Lung (tissue), 12 donors: ENCODE results near the gene POLR3E. TPM values are rescaled to one million over a fixed set of nuclear protein-coding genes. Genes with fewer than 3 reads are reported as not detected.

Experiments
- ATAC-seq: fragments of 200-7000 bp; cut with Tn5 transposase; one replicate; pipeline ENCODE4 v1.9.1; 2020; ENCODE audit warnings: moderate number of reproducible peaks; ENCODE audit not compliant: insufficient read depth, low FRiP score
- DNase-seq, 3 donors: peaks; one replicate each; pipeline ENCODE4 v3.0.0-alpha.2; 2013 to 2017
- H3K27ac ChIP-seq, 2 donors: one replicate each; pipeline ENCODE4 v1.5.1; 2013; ENCODE audit warnings: mild to moderate bottlenecking in 2 of 2, moderate library complexity in 2 of 2, control low read depth in 1 of 2, inconsistent platforms in 1 of 2, low read depth in 1 of 2, low read length in 1 of 2
- H3K27me3 ChIP-seq, 3 donors: one replicate each; pipeline ENCODE4 v1.5.1; 2013; ENCODE audit warnings: low read length in 2 of 3; ENCODE audit not compliant: control insufficient read depth in 3 of 3, insufficient read depth in 3 of 3
- H3K36me3 ChIP-seq, 4 donors: one replicate each; pipeline ENCODE4 v1.5.1; 2013; ENCODE audit warnings: low read length in 4 of 4, mild to moderate bottlenecking in 1 of 4, moderate library complexity in 1 of 4; ENCODE audit not compliant: control insufficient read depth in 4 of 4, insufficient read depth in 4 of 4
- H3K4me1 ChIP-seq, 5 donors: one replicate each; pipeline ENCODE4 v1.5.1; 2013; ENCODE audit warnings: low read length in 5 of 5, mild to moderate bottlenecking in 2 of 5, moderate library complexity in 1 of 5; ENCODE audit not compliant: control insufficient read depth in 5 of 5, insufficient read depth in 5 of 5
- H3K4me3 ChIP-seq: one replicate; pipeline ENCODE4 v1.5.1; 2013; ENCODE audit warnings: mild to moderate bottlenecking, control low read depth, moderate library complexity
- H3K9ac ChIP-seq, 2 donors: one replicate each; pipeline ENCODE4 v1.5.1; 2013; ENCODE audit warnings: low read length in 2 of 2, control low read depth in 1 of 2; ENCODE audit not compliant: insufficient read depth in 1 of 2
- H3K9me3 ChIP-seq, 4 donors: one replicate each; pipeline ENCODE4 v1.5.1; 2013; ENCODE audit warnings: low read length in 3 of 4, mild to moderate bottlenecking in 1 of 4, moderate library complexity in 1 of 4; ENCODE audit not compliant: control insufficient read depth in 4 of 4, insufficient read depth in 3 of 4
- WGBS, 2 donors: extraction: QIAGEN DNeasy Blood & Tissue Kit; methylation state at CpG; one replicate each; pipeline ENCODE4 v1.1.7; 2013; 5-methylcytosine and 5-hydroxymethylcytosine counted together
- polyA plus RNA-seq, 2 donors: library from polyadenylated mRNA; stranded (reverse); fragments of 200-250 nt; gene quantifications; one replicate each; pipeline ENCODE4 v1.2.1, GENCODE V29; 2013
- total RNA-seq, 2 donors: library from RNA; depleted of rRNA in 1 of 2; stranded (reverse); fragments of >200 nt in 1 of 2; gene quantifications; one replicate each; pipeline ENCODE4 v1.2.1, GENCODE V29; 2014 to 2021
- TF ChIP-seq, protein P1 (sequence below): IDR thresholded peaks from 2 replicates; pipeline ENCODE4 v1.5.1; 2012; ENCODE audit warnings: mild to moderate bottlenecking; ENCODE audit errors: control extremely low read depth, extremely low read depth
- donor health status: control.
- donor health status: control.
- donor health status: Bipolar disorder and iron deficiency.
- donor health status: healthy.
- donor health status: DM: yes; HTN: yes; CAD: no.

Gene POLR3E
- total and polyA plus RNA-seq, 4 donors: 23.2 to 44.3 (median 34.0) TPM

DNA sequence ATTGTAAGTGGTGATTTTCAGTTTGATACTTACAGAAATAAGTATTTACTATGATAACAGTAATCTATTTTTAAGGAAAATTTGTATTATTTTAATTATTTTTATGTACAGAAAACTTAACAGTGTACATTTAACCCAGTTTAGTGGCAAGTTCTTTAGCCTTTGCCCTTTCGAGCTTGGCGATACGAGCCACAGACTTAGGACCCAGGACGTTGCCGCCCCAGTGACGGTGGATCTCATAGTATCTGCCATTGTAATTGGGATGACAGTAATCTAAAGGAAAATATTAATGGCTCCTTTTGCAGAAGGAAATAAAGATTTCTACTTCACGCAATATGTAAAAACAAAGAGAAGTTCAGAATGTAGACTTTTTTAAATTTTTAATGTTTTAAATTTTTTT is 82.4 kb downstream of the POLR3E start:
- DNase-seq: no peak
- TF ChIP-seq, protein P1, sequence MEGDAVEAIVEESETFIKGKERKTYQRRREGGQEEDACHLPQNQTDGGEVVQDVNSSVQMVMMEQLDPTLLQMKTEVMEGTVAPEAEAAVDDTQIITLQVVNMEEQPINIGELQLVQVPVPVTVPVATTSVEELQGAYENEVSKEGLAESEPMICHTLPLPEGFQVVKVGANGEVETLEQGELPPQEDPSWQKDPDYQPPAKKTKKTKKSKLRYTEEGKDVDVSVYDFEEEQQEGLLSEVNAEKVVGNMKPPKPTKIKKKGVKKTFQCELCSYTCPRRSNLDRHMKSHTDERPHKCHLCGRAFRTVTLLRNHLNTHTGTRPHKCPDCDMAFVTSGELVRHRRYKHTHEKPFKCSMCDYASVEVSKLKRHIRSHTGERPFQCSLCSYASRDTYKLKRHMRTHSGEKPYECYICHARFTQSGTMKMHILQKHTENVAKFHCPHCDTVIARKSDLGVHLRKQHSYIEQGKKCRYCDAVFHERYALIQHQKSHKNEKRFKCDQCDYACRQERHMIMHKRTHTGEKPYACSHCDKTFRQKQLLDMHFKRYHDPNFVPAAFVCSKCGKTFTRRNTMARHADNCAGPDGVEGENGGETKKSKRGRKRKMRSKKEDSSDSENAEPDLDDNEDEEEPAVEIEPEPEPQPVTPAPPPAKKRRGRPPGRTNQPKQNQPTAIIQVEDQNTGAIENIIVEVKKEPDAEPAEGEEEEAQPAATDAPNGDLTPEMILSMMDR: no peak
- Histone ChIP-seq H3K9me3 (no peaks in the 10 kb centered on the region), H3K9ac (no peak overlapping the region), H3K36me3 (no peaks in the 10 kb centered on the region), H3K4me1 (peaks cover 0 to 11% (median 9%) of the 10 kb centered on the region in 5 donors), H3K27ac (no peak overlapping the region), H3K27me3 (no peaks in the 10 kb centered on the region), H3K4me3 (no peak overlapping the region)
- WGBS, 2 donors: 97 to 98% methylated on average over 7 of the region's 7 CpGs
- ATAC-seq: no peak

DNA sequence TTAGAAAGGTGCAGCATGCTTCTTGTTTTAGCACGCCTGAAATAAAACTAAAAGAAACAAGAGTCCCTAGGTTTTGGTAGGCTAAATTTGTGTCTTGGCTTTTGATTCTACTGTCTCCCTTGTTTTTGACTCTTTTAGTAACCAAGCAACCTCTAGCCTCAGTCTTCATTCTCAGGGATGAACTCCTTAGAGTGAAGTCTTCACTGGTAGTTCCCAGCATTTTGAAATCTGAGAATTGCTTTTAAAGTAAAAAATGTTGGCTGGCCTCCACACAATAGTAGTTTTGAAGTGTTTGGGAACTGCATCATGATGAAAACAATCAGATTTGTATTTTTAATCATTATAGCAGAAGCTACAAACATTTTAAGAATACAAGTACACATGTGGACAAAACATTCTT is 83.3 kb downstream of the POLR3E start:
- H3K4me1 ChIP-seq: peaks cover 0 to 11% (median 9%) of the 10 kb centered on the region in 5 donors
- ATAC-seq (no peak), DNase-seq (peak in 2 of 3 donors; percentile 66 to 69)
- no peaks in the 10 kb centered on the region for H3K27me3 ChIP-seq
- no peaks in the 10 kb centered on the region for H3K36me3 ChIP-seq
- no peak overlapping the region for H3K27ac ChIP-seq
- H3K4me3 ChIP-seq: no peak overlapping the region
- 82 to 89% methylated on average over 1 of the region's 1 CpG for WGBS, 2 donors
- H3K9ac ChIP-seq: no peak overlapping the region
- TF ChIP-seq, protein P1: no peak
- no peaks in the 10 kb centered on the region for H3K9me3 ChIP-seq

DNA sequence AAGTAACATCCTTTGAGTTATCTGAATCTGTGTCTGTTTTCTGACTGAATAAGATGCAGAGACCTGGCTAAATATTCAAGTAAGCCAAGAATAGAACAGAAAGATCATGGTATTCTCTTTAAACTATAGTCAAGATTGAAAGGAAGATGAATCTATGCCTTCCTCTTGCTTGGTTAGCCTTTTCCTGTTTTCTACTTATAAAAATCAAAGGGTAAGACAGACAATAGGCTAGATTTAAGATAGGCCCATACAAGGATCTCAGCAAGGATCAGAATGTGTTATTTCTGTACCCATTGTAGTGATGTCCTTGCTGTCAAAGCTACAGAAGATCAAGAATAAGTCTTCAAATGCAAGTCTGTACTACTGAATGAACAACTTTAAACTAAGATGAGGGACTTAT is 84.2 kb downstream of the POLR3E start:
- peaks cover 0 to 13% (median 9%) of the 10 kb centered on the region in 5 donors for H3K4me1 ChIP-seq
- TF ChIP-seq, protein P1: no peak
- H3K4me3 ChIP-seq: no peak overlapping the region
- H3K9ac ChIP-seq: no peak overlapping the region
- ATAC-seq (no peak), DNase-seq (no peak)
- H3K27me3 ChIP-seq: no peaks in the 10 kb centered on the region
- no peak overlapping the region for H3K27ac ChIP-seq
- H3K36me3 ChIP-seq: no peaks in the 10 kb centered on the region
- no peaks in the 10 kb centered on the region for H3K9me3 ChIP-seq

DNA sequence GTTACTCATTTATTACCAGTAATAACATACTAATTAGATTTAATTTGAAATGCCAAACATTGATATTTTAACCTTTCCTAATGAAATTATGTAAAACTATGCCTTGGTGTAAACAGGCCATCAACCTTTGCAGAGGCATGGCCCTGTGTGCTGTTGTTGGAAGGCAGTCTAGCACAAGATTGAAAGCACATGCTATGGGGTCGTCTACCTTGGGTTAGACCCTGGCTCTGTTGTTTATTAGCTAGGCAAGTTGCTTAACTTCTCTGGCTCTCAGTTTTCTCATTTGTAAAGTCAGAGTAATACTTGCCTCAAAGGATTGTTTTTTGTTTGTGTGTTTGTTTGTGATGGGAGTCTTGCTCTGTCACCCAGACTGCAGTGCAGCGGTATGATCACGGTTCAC is 86.6 kb downstream of the POLR3E start:
- H3K9me3 ChIP-seq: no peaks in the 10 kb centered on the region
- 94 to 95% methylated on average over 3 of the region's 3 CpGs for WGBS, 2 donors
- DNase-seq (no peak), ATAC-seq (no peak)
- H3K27ac ChIP-seq: no peak overlapping the region
- H3K4me1 ChIP-seq: peaks cover 0 to 18% (median 9%) of the 10 kb centered on the region in 5 donors
- H3K27me3 ChIP-seq: no peaks in the 10 kb centered on the region
- H3K4me3 ChIP-seq: no peak overlapping the region
- H3K9ac ChIP-seq: no peak overlapping the region
- no peaks in the 10 kb centered on the region for H3K36me3 ChIP-seq
- TF ChIP-seq, protein P1: no peak
